NCI-H460 (cell line): Measurements from ENCODE around the gene CPNE6. TPM values are rescaled to one million over a fixed set of nuclear protein-coding genes. Genes with fewer than 3 reads are reported as not detected.

ENCODE experiments used
- DNase-seq: peaks from one replicate; pipeline ENCODE4 v3.0.0-alpha.2; 2016; ENCODE audit warnings: low read depth; ENCODE audit errors: extremely low read depth
- total RNA-seq: library from RNA; depleted of rRNA; stranded (reverse); fragments of >200 nt; shearing (Covaris generic); gene quantifications from 2 replicates; pipeline ENCODE4 v1.2.3, GENCODE V29; 2014

The CPNE6 gene
- total RNA-seq, 1 experiment from 2014 or later: not detected

- no peak for DNase-seq
Measured at GRCh38 chr14:24082411-24083080, 11.2 kb downstream of the CPNE6 start.

GRCh38 chr14:24083462-24083861 is 12.1 kb downstream of the CPNE6 start:
- DNase-seq: no peak

- DNase-seq: no peak
Measured at GRCh38 chr14:24084440-24084839, 13.1 kb downstream of the CPNE6 start.

GRCh38 chr14:24085215-24085614 is 13.9 kb downstream of the CPNE6 start:
- no peak for DNase-seq

- DNase-seq: no peak
Measured at GRCh38 chr14:24086193-24086955, 15.0 kb downstream of the CPNE6 start.

GRCh38 chr14:24087004-24087403 is 15.6 kb downstream of the CPNE6 start:
- DNase-seq: no peak

GRCh38 chr14:24088095-24088494 is 16.7 kb downstream of the CPNE6 start:
- no peak for DNase-seq

GRCh38 chr14:24089890-24090289 is 18.5 kb downstream of the CPNE6 start:
- no peak for DNase-seq

- no peak for DNase-seq
Measured at GRCh38 chr14:24092110-24092504, 20.7 kb downstream of the CPNE6 start.

GRCh38 chr14:24092505-24093206 is 21.3 kb downstream of the CPNE6 start:
- no peak for DNase-seq

GRCh38 chr14:24093207-24093900 is 22.0 kb downstream of the CPNE6 start:
- DNase-seq: no peak

GRCh38 chr14:24093901-24094840 is 22.8 kb downstream of the CPNE6 start, which contains the start of gene PCK2:
TSS of gene PCK2 (plus strand) at chr14:24094311. CDS start at chr14:24094406, 95 bp downstream.
- peak; percentile 98 for DNase-seq

- no peak for DNase-seq
Measured at GRCh38 chr14:24094841-24095270, 23.5 kb downstream of the CPNE6 start.

- peak; percentile 32 for DNase-seq
Measured at GRCh38 chr14:24095271-24096068, 24.1 kb downstream of the CPNE6 start.

GRCh38 chr14:24096545-24097181 is 25.3 kb downstream of the CPNE6 start:
- DNase-seq: no peak

- DNase-seq: no peak
Measured at GRCh38 chr14:24098229-24098926, 27.0 kb downstream of the CPNE6 start.

- DNase-seq: no peak
Measured at GRCh38 chr14:24098927-24099813, 27.8 kb downstream of the CPNE6 start.
